ENCODE results near the gene WFDC6. TPM values are rescaled to one million over a fixed set of nuclear protein-coding genes. Genes with fewer than 3 reads are reported as not detected.
"Not testable (repeated sequence)": the region's sequence is repeated elsewhere in the genome, so short reads cannot be mapped to it uniquely, and the experiment has no call there.

WFDC6 gene
- total RNA-seq, result not detected in 2 replicates
- polyA plus RNA-seq, result not detected in 2 replicates
- not detected in 2 replicates for polyA plus RNA-seq (2012)
- not detected in 2 replicates for polyA minus RNA-seq (ENCODE audit: low replicate concordance)

DNA sequence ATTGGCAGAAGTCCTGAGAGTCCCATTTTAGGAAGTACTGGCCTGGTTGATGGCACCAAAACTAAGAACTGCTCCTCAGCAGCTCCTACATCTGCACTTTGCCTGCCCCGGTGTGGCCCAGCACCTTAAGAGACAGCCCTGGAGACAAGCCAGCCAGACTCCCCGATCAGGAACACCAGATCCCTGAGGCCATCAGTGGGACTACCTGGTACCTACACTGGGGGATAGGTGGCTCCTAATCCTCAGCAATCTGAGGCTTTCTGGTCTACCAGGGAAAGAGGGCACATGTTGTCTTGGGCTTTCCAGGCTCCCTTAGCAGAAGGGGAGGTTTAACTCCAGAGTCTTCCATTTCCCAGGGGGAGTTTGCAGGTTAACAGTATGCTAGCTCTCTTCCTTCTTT is at the start of gene WFDC6:
TSS of gene WFDC6 (minus strand) at position 101 of the 400 bp plus-strand sequence. CDS start at position 26, 75 bp downstream.
- H3K9ac ChIP-seq (ENCODE audit: insufficient read depth, low read length), result no peak within 1 kb of the TSS
- TF ChIP-seq, protein P1, sequence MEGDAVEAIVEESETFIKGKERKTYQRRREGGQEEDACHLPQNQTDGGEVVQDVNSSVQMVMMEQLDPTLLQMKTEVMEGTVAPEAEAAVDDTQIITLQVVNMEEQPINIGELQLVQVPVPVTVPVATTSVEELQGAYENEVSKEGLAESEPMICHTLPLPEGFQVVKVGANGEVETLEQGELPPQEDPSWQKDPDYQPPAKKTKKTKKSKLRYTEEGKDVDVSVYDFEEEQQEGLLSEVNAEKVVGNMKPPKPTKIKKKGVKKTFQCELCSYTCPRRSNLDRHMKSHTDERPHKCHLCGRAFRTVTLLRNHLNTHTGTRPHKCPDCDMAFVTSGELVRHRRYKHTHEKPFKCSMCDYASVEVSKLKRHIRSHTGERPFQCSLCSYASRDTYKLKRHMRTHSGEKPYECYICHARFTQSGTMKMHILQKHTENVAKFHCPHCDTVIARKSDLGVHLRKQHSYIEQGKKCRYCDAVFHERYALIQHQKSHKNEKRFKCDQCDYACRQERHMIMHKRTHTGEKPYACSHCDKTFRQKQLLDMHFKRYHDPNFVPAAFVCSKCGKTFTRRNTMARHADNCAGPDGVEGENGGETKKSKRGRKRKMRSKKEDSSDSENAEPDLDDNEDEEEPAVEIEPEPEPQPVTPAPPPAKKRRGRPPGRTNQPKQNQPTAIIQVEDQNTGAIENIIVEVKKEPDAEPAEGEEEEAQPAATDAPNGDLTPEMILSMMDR (conservative IDR thresholded peaks at IDR 0.05 in 1 of 2, IDR thresholded peaks at IDR 0.05 in 1 of 2; ENCODE audit: low read depth in 1 of 2, low read length in 2 of 2), result no peak
- TF ChIP-seq EZH2 (IDR thresholded peaks at IDR 0.05; ENCODE audit: low read length, missing control alignments), result no peak
- no peak within 1 kb of the TSS for H2AFZ ChIP-seq (ENCODE audit: low read length)
- no peak within 1 kb of the TSS for H3K4me3 ChIP-seq (replicated peaks in 1 of 4; ENCODE audit: control extremely low read depth in 1 of 4, insufficient read depth in 1 of 4, low read depth in 3 of 4, low read length in 4 of 4)
- H3K79me2 ChIP-seq (ENCODE audit: control insufficient read depth, insufficient read depth, low read length), result no peaks in the 10 kb centered on the region
- no peaks in the 10 kb centered on the region for H3K27me3 ChIP-seq (ENCODE audit: control insufficient read depth, insufficient read depth, low read length)
- H3K27ac ChIP-seq (ENCODE audit: insufficient read depth, low read length), result no peak within 1 kb of the TSS
- no peaks in the 10 kb centered on the region for H3K4me1 ChIP-seq (ENCODE audit: control insufficient read depth, extremely low read depth, insufficient read depth, low read length)
- no peak within 1 kb of the TSS for H3K4me2 ChIP-seq (ENCODE audit: extremely low read depth, insufficient read depth, low read length)
- no peaks in the 10 kb centered on the region for H3K9me3 ChIP-seq (ENCODE audit: control insufficient read depth, insufficient read depth, low read depth, low read length)
- H3K36me3 ChIP-seq (ENCODE audit: control insufficient read depth, insufficient read depth, low read length), result no peaks in the 10 kb centered on the region
- H4K20me1 ChIP-seq (ENCODE audit: control insufficient read depth, extremely low read depth, insufficient read depth, low read length), result no peaks in the 10 kb centered on the region
- no peak for DNase-seq (ENCODE audit: low read depth in 2 of 2)

DNA sequence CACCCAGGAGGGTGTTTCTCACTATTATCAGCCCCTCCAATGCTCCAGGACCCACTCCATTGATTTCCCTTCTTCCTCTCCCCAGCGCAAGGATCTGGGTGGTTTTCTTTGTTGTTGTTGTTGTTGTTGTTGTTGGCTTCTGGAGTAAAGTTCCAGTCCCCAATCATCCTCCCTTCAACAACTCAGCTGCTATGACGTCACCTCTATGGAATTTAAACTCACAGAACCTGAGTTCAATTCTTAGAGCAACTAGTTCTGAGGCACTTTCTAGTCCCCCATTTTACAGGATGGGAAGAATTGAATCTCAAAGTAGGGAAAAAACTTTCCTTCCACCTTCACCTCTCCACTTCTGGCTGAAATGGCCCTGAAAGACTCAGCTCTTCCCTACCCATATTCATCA is 49.5 kb upstream of the WFDC6 start:
- Histone ChIP-seq H3K9ac (ENCODE audit: insufficient read depth, low read length) (no peak overlapping the region), H3K9me3 (ENCODE audit: control insufficient read depth, insufficient read depth, low read depth, low read length) (no peaks in the 10 kb centered on the region), H3K79me2 (ENCODE audit: control insufficient read depth, insufficient read depth, low read length) (no peaks in the 10 kb centered on the region), H3K36me3 (ENCODE audit: control insufficient read depth, insufficient read depth, low read length) (no peaks in the 10 kb centered on the region), H3K27me3 (ENCODE audit: control insufficient read depth, insufficient read depth, low read length) (no peaks in the 10 kb centered on the region), H3K4me1 (ENCODE audit: control insufficient read depth, extremely low read depth, insufficient read depth, low read length) (no peaks in the 10 kb centered on the region), H3K4me3 (replicated peaks in 1 of 4; ENCODE audit: control extremely low read depth in 1 of 4, insufficient read depth in 1 of 4, low read depth in 3 of 4, low read length in 4 of 4) (no peak overlapping the region), H2AFZ (ENCODE audit: low read length) (no peak overlapping the region), H3K4me2 (ENCODE audit: extremely low read depth, insufficient read depth, low read length) (no peak overlapping the region), H4K20me1 (ENCODE audit: control insufficient read depth, extremely low read depth, insufficient read depth, low read length) (no peaks in the 10 kb centered on the region), H3K27ac (ENCODE audit: insufficient read depth, low read length) (no peak overlapping the region)
- TF ChIP-seq, protein P1 (conservative IDR thresholded peaks at IDR 0.05 in 1 of 2, IDR thresholded peaks at IDR 0.05 in 1 of 2; ENCODE audit: low read depth in 1 of 2, low read length in 2 of 2), result no peak
- TF ChIP-seq EZH2 (IDR thresholded peaks at IDR 0.05; ENCODE audit: low read length, missing control alignments), result no peak
- no peak for DNase-seq (ENCODE audit: low read depth in 2 of 2)

DNA sequence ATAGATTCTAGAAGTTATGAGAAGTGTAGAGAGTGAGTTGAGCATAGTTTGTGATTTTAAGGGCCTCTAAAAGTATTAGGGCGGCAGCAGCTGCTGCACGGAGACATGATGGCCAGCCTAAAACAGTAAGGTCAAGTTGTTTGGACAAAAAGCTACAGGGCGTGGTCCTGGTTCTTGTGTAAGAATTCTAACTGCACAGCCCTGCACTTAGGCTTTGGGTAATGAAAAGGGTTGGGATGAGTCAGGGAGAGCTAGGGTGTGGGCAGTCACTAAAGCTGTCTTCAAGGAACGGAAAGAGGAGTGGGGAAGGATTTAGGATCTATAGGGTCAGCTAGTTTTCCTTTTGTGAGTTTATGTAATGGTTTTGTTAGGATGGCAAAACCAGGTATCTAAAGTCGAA is 46.7 kb upstream of the WFDC6 start:
- H3K9me3 ChIP-seq (ENCODE audit: control insufficient read depth, insufficient read depth, low read depth, low read length); H3K9ac ChIP-seq (ENCODE audit: insufficient read depth, low read length); H3K4me2 ChIP-seq (ENCODE audit: extremely low read depth, insufficient read depth, low read length); H4K20me1 ChIP-seq (ENCODE audit: control insufficient read depth, extremely low read depth, insufficient read depth, low read length); H3K4me3 ChIP-seq (replicated peaks in 1 of 4; ENCODE audit: control extremely low read depth in 1 of 4, insufficient read depth in 1 of 4, low read depth in 3 of 4, low read length in 4 of 4); DNase-seq (ENCODE audit: low read depth in 2 of 2); H2AFZ ChIP-seq (ENCODE audit: low read length); H3K36me3 ChIP-seq (ENCODE audit: control insufficient read depth, insufficient read depth, low read length); H3K27me3 ChIP-seq (ENCODE audit: control insufficient read depth, insufficient read depth, low read length); H3K27ac ChIP-seq (ENCODE audit: insufficient read depth, low read length); H3K79me2 ChIP-seq (ENCODE audit: control insufficient read depth, insufficient read depth, low read length); H3K4me1 ChIP-seq (ENCODE audit: control insufficient read depth, extremely low read depth, insufficient read depth, low read length): not testable (repeated sequence)

DNA sequence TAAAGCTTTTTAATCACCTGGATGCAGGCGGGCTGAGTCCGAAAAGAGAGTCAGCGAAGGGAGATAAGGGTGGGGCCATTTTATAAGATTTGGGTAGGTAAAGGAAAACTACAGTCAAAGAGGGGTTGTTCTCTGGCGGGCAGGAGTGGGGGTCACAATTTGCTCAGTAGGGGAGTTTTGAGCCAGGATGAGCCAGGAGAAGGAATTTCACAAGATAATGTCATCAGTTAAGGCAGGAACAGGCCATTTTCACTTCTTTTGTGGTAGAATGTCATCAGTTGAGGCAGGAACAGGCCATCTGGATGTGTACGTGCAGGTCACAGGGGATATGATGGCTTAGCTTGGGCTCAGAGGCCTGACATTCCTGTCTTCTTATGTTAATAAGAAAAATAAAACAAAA is 45.0 kb upstream of the WFDC6 start:
- H3K27ac ChIP-seq (ENCODE audit: insufficient read depth, low read length); H3K9me3 ChIP-seq (ENCODE audit: control insufficient read depth, insufficient read depth, low read depth, low read length); H3K4me2 ChIP-seq (ENCODE audit: extremely low read depth, insufficient read depth, low read length): not testable (repeated sequence)

More for the DNA sequence above, 45.0 kb upstream of the WFDC6 start:
- not testable (repeated sequence) for DNase-seq (ENCODE audit: low read depth in 2 of 2); H4K20me1 ChIP-seq (ENCODE audit: control insufficient read depth, extremely low read depth, insufficient read depth, low read length); H3K4me1 ChIP-seq (ENCODE audit: control insufficient read depth, extremely low read depth, insufficient read depth, low read length); H3K9ac ChIP-seq (ENCODE audit: insufficient read depth, low read length); H3K79me2 ChIP-seq (ENCODE audit: control insufficient read depth, insufficient read depth, low read length); H3K4me3 ChIP-seq (replicated peaks in 1 of 4; ENCODE audit: control extremely low read depth in 1 of 4, insufficient read depth in 1 of 4, low read depth in 3 of 4, low read length in 4 of 4); H3K36me3 ChIP-seq (ENCODE audit: control insufficient read depth, insufficient read depth, low read length); H2AFZ ChIP-seq (ENCODE audit: low read length); H3K27me3 ChIP-seq (ENCODE audit: control insufficient read depth, insufficient read depth, low read length)
